Thymus (tissue), 11 donors: ENCODE data around the gene MPPED1. TPM values are rescaled to one million over a fixed set of nuclear protein-coding genes. Genes with fewer than 3 reads are reported as not detected.

Experiments used
- DNase-seq, 9 donors: peaks; one replicate each; pipeline ENCODE4 v3.0.0-alpha.2; 2013; ENCODE audit warnings: low spot score in 9 of 9, low read depth in 6 of 9, missing footprints in 1 of 9
- H3K27ac ChIP-seq, 2 donors: one replicate each; pipeline ENCODE4 v1.5.1; 2013; ENCODE audit warnings: control low read depth in 1 of 2, low read depth in 1 of 2, low read length in 1 of 2, mild to moderate bottlenecking in 1 of 2, moderate library complexity in 1 of 2
- H3K27me3 ChIP-seq, 2 donors: one replicate each; pipeline ENCODE4 v1.5.1; 2013; ENCODE audit warnings: low read length in 1 of 2; ENCODE audit not compliant: control insufficient read depth in 2 of 2, insufficient read depth in 1 of 2
- H3K36me3 ChIP-seq, 2 donors: one replicate each; pipeline ENCODE4 v1.5.1; 2013; ENCODE audit warnings: low read length in 1 of 2, mild to moderate bottlenecking in 1 of 2, moderate library complexity in 1 of 2; ENCODE audit not compliant: control insufficient read depth in 2 of 2, insufficient read depth in 2 of 2
- H3K4me1 ChIP-seq, 2 donors: one replicate each; pipeline ENCODE4 v1.5.1; 2013; ENCODE audit warnings: low read length in 2 of 2; ENCODE audit not compliant: control insufficient read depth in 2 of 2, insufficient read depth in 2 of 2
- H3K4me3 ChIP-seq, 2 donors: one replicate each; pipeline ENCODE4 v1.5.1; 2013; ENCODE audit warnings: low read length in 2 of 2, control low read depth in 1 of 2, mild to moderate bottlenecking in 1 of 2
- H3K9me3 ChIP-seq, 2 donors: one replicate each; pipeline ENCODE4 v1.5.1; 2013; ENCODE audit warnings: low read length in 1 of 2, mild to moderate bottlenecking in 1 of 2; ENCODE audit not compliant: control insufficient read depth in 2 of 2, insufficient read depth in 1 of 2
- WGBS: extraction: QIAGEN DNeasy Blood & Tissue Kit; methylation state at CpG from one replicate; pipeline ENCODE4 v1.1.7; 2013; 5-methylcytosine and 5-hydroxymethylcytosine counted together
- polyA plus RNA-seq: library from polyadenylated mRNA; stranded (reverse); fragments of 200-250 nt; gene quantifications from one replicate; pipeline ENCODE4 v1.2.3, GENCODE V29; 2013
- total RNA-seq: library from RNA; stranded (reverse); fragments of 120-200 nt; gene quantifications from one replicate; pipeline ENCODE4 v1.2.4, GENCODE V29; 2013
- donor health status: healthy.

The MPPED1 gene
- total and polyA plus RNA-seq, 2 donors: 0.19 to 6.5 TPM

DNA sequence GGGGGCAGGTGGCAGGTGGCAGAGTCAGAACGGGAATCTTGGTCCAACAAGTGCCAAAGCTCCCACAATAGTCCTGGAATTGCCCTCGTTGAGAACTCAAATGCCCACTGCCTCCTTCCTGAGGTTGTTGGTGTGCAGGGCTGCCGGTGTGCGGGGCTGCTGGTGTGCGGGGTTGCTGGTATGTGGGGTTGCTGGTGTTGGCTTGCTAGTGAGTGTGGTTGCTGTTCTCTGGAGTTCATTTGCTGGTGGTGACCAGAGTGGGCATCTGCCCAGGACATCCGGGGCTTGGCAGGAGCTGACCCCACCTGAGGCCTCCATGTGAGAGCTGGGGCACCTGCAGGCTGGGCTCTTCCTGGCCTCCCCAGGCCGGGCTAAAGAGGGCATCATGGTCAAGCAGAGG is 14.0 kb upstream of the MPPED1 start:
- peaks cover 0 to 12% of the 10 kb centered on the region in 2 donors for H3K27me3 ChIP-seq
- no peak overlapping the region for H3K4me3 ChIP-seq
- WGBS: 89% methylated on average over 7 of the region's 7 CpGs
- no peaks in the 10 kb centered on the region for H3K4me1 ChIP-seq
- H3K9me3 ChIP-seq: no peaks in the 10 kb centered on the region
- no peak for DNase-seq
- no peak overlapping the region for H3K27ac ChIP-seq
- no peaks in the 10 kb centered on the region for H3K36me3 ChIP-seq

DNA sequence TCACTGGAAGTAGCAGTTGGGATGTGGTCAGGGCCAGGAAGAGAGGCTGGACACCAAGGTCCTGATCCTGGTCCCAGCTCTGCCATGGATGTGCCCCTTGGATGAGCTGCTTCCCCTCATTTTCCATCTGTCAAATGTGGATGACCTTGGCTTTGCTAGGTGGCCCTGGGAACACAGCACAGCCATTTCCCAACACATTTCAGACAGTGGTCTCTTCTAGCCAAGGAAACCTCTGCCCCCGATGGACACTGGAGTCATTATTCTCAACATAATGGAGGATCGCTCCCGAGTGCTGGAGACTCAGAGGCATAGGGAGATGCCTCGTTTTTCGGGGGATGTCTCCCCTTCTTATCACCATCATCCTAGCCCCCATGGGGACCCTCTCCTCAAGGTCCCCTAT is 13.6 kb upstream of the MPPED1 start:
- H3K27me3 ChIP-seq: peaks cover 0 to 12% of the 10 kb centered on the region in 2 donors
- WGBS: 91% methylated on average over 5 of the region's 5 CpGs
- H3K9me3 ChIP-seq: no peaks in the 10 kb centered on the region
- DNase-seq: no peak
- H3K4me1 ChIP-seq: no peaks in the 10 kb centered on the region
- H3K36me3 ChIP-seq: no peaks in the 10 kb centered on the region
- H3K4me3 ChIP-seq: no peak overlapping the region
- H3K27ac ChIP-seq: no peak overlapping the region

DNA sequence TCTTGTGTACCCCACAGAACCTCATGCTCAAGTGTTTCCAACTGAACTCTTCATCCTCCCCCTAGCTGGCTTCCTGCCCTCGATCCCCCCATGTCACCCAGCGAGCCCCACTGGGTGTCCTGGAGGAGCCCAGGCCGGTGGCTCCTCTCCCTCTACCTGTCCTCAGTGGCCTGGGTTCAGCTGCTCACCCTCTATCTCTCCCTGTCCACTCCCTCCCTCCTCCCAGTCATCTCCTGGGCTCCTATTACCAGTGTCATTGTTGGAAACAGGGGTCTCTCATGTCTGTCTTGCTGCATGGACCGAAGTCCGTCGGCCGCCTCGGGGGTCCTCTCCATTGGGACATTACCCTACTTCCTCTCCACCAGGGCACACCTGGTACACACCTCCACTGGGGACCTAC is 12.9 kb upstream of the MPPED1 start:
- Histone ChIP-seq H3K36me3 (no peaks in the 10 kb centered on the region), H3K27me3 (peaks cover 0 to 12% of the 10 kb centered on the region in 2 donors)

DNA sequence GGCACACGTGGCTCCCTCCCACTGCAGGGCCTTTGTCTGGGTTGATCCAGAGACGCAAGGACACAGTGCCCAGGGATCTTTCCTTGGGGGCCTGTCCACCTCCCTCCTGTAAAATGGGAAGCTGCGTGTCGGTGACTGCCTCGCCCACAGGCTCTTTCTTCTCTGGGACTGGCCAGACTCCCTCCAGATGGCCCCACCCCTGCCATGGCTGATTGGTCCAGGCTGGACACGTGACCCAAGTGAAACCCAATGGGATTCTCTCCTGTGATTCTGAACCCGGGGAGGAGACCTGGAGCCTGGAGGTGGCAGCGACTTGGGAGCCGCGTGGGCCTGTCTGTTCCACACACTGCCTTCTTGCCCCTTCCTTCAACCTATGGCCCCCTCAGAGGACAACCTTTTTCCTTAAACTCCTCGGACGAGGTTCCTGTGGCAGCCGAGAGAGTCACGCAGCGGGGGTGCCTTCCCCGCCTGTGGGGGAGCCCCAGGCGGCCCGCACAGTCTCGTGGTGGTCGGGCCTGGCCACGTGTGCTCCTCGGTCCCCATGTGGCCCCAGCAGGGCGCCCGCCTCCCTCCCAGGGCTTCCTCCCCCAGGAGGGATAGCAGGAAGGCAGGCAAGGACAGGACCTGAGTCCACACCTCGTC is 12.4 kb upstream of the MPPED1 start:
- H3K4me1 ChIP-seq: no peaks in the 10 kb centered on the region
- H3K4me3 ChIP-seq: no peak overlapping the region
- no peaks in the 10 kb centered on the region for H3K36me3 ChIP-seq
- no peak for DNase-seq
- H3K27ac ChIP-seq: no peak overlapping the region
- peaks cover 0 to 12% of the 10 kb centered on the region in 2 donors for H3K27me3 ChIP-seq
- WGBS: 91% methylated on average over 25 of the region's 25 CpGs
- H3K9me3 ChIP-seq: no peaks in the 10 kb centered on the region

More for the DNA sequence above, 12.9 kb upstream of the MPPED1 start:
- 90% methylated on average over 8 of the region's 8 CpGs for WGBS
- no peaks in the 10 kb centered on the region for H3K4me1 ChIP-seq
- no peak for DNase-seq
- no peak overlapping the region for H3K4me3 ChIP-seq
- H3K27ac ChIP-seq: no peak overlapping the region
- H3K9me3 ChIP-seq: no peaks in the 10 kb centered on the region

DNA sequence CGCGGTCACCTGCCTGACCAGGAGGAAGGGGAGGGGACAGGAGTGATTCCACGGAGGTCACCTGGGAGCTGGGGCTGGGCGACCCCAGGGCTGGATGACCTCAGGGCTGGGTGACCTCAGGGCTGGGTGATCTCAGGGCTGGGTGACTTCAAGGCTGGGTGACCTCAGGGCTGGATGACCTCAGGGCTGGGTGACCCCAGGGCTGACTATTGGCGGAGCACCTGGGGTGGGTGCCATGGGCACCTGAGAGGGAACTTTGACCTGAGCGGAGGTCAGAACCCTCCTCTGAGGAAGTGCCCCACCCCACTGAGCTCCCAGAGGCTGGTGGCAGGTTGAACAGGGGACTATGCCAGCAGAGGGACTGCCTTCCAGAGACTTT is 11.8 kb upstream of the MPPED1 start:
- no peaks in the 10 kb centered on the region for H3K36me3 ChIP-seq
- no peaks in the 10 kb centered on the region for H3K9me3 ChIP-seq
- peaks cover 0 to 12% of the 10 kb centered on the region in 2 donors for H3K27me3 ChIP-seq
- H3K4me1 ChIP-seq: no peaks in the 10 kb centered on the region
- no peak overlapping the region for H3K4me3 ChIP-seq
- DNase-seq: no peak
- WGBS: 97% methylated on average over 6 of the region's 6 CpGs
- H3K27ac ChIP-seq: no peak overlapping the region

DNA sequence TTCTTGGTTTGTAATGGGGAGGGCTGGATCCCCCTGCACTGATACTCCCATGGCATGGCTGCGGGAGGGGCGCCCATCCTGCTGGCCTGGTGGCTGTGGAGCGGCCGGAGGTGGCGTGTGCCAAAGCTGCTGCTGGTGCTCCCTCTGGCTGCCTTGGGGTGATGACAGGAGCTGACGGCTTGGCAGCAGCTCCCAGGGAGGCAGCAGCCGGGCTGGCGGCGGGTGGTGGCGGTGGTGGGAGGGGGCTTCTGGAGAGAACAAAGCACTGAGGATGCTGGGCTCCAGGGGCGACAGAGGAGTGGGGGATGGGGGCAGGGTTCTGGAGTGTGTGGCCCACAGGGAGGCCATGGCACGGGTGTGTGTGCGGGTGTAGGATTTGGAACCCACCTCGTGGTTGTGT is 11.4 kb upstream of the MPPED1 start:
- Histone ChIP-seq H3K27ac (no peak overlapping the region), H3K4me3 (no peak overlapping the region), H3K27me3 (peaks cover 0 to 12% of the 10 kb centered on the region in 2 donors), H3K36me3 (no peaks in the 10 kb centered on the region), H3K4me1 (no peaks in the 10 kb centered on the region), H3K9me3 (no peaks in the 10 kb centered on the region)
- WGBS: 89% methylated on average over 14 of the region's 14 CpGs
- DNase-seq: no peak

DNA sequence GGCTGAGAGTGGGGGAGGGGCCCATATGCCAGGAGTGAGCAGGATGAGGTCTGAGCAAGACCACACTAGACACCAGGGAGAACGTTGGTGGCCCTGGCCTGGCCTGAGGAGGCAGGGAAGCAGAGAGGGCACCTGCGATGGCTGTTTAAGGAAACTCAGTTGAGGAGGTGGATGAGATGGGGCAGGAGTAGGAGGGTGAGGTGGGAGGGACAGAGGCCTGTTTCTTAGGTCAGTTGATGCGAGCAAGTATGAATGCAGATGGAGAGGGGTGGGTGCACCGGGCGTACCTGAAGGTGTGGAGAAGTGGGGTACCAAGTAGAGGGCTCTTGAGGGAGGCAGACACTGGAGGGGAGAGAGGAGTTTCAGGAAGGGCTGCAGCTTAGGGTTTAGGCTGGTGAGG is 10.6 kb upstream of the MPPED1 start:
- DNase-seq: no peak
- WGBS: 88% methylated on average over 5 of the region's 5 CpGs
- no peaks in the 10 kb centered on the region for H3K4me1 ChIP-seq
- peaks cover 0 to 12% of the 10 kb centered on the region in 2 donors for H3K27me3 ChIP-seq
- no peak overlapping the region for H3K27ac ChIP-seq
- H3K4me3 ChIP-seq: no peak overlapping the region
- no peaks in the 10 kb centered on the region for H3K36me3 ChIP-seq
- no peaks in the 10 kb centered on the region for H3K9me3 ChIP-seq

DNA sequence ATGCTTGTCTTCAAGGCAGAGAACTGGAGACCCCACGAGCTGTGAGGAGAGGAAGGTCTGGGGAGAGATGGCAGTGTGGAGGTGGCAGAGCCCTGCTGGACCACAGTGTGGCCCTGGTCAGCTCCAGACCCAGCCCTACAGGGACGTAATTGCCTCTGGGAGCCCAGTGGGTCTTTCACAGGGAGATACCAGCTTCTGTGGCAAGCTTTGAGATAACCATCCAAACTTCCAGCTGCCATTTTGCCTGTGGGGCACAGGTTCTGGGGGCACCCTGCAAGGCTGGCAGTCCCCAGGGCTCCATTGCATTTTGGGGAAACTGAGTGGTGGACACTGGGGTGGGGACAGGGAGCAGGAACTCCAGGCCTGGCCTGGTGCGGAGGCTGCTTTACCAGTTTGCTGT is 10.2 kb upstream of the MPPED1 start:
- Histone ChIP-seq H3K36me3 (no peaks in the 10 kb centered on the region), H3K27me3 (peaks cover 0 to 9% of the 10 kb centered on the region in 2 donors), H3K4me3 (no peak overlapping the region), H3K4me1 (no peaks in the 10 kb centered on the region), H3K9me3 (no peaks in the 10 kb centered on the region), H3K27ac (no peak overlapping the region)
- no peak for DNase-seq
- 91% methylated on average over 3 of the region's 3 CpGs for WGBS

DNA sequence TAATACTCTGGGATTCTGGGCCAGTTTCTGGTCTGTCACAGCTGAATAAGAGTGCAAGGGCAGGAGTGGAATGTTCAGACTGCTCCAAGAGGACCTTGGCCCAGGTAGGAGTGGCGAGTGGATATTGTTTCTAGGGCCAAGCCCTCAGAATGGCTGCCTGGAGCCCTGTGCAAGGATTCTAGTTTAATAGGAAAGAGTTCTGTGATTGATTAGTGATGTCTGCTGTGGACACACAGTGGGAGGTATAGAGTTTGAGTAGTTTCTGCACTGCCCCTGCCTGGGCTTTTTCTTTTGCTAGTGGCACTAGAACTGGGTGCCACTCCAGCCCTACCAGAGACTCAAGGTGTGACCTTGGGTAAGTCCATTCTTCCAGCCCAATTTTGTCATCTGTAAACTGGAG is 9.7 kb upstream of the MPPED1 start:
- Histone ChIP-seq H3K27me3 (peaks cover 0 to 4% of the 10 kb centered on the region in 2 donors), H3K9me3 (no peaks in the 10 kb centered on the region), H3K4me1 (no peaks in the 10 kb centered on the region), H3K36me3 (no peaks in the 10 kb centered on the region), H3K27ac (no peak overlapping the region), H3K4me3 (no peak overlapping the region)
- DNase-seq: no peak
- 94% methylated on average over 1 of the region's 1 CpG for WGBS
